ENCODE measurements around the gene CACNG6.

Gene CACNG6

GRCh38 chr19:53969366-53969765, 22.1 kb upstream of the CACNG6 start:
- DNase-seq: no peak

GRCh38 chr19:53971673-53972072, 19.8 kb upstream of the CACNG6 start:
- no peak for DNase-seq

GRCh38 chr19:53977429-53977990, 13.9 kb upstream of the CACNG6 start:
- DNase-seq: peak in 1 of 2 experiments; percentile 37

DNA sequence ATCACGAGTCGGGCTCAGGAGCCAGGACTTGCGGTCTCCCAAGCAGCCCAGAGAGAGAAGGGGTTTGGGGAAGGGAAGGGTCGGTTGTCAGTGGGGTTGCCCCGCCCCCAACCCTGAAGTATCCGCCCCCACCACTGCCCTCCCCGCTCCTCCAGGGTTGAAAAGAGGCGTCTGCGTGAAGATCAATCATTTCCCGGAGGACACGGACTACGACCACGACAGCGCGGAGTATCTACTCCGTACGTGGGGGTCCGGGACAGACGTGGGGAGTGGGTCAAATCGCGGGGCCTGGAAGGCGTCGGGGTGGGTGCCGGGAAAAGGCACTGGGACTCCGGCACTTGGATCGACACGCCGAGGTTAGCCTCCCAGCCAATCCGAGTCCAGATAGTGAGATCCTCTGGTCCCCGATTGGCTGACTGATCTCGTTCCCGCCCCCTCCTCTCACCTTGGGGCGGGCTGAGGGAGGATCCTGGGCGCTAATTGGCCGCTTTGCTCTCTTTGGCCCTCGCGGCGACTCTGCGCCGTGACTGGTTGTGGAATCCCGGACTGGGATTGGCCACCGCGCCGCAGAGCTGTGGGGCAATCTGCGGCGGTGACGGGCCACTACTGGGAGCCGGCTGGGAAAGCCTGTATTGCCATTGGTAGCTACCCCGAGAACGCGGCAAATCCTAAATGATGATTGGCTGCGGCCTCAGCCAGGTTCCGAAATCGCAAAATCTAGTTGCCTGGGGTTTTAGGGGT, 13.3 kb upstream of the CACNG6 start:
- no peak for DNase-seq

GRCh38 chr19:53978975-53979801, 12.2 kb upstream of the CACNG6 start:
- no peak for DNase-seq

DNA sequence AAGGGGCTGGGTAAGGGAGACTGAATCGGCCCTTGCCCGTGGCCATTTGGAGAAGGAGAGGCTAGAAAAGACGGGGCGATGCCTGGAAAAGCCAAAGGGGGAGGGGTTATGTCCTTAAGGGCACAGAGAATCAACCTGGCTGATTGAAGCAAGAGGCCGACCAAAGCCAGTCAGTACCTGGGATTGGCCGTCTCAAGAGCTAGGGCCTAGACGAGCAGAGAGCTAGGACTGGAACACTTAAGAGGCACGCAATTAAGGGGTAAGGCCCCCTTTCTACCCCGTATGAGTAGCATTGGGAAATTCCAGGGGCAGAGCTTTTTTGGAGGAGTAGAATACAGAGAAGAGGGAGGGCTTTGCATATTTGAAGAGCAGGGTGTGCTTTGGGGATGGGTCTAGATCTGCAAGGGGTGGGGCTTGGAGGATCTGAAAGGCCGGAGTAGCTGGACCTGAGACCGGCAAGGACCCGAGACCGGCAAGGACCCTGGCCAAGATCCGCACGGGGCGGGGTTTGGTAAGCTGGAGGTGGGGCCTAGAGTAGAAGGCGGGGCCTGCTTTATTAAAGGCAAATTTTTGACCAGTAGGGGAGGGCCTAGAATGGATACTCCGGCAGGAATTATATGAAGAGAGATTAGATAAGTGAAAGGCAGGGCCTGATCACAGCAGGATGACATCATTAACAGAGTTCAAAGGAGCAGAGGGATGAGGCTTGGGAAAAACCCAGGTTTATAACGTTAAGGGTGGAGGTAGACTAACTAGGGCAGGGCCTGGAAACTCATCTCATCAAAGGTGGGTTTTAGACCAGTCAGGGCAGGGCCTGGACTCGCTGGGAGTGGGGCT, 10.7 kb upstream of the CACNG6 start:
- DNase-seq: no peak

GRCh38 chr19:53981376-53981951, 10.0 kb upstream of the CACNG6 start:
- no peak for DNase-seq

DNA sequence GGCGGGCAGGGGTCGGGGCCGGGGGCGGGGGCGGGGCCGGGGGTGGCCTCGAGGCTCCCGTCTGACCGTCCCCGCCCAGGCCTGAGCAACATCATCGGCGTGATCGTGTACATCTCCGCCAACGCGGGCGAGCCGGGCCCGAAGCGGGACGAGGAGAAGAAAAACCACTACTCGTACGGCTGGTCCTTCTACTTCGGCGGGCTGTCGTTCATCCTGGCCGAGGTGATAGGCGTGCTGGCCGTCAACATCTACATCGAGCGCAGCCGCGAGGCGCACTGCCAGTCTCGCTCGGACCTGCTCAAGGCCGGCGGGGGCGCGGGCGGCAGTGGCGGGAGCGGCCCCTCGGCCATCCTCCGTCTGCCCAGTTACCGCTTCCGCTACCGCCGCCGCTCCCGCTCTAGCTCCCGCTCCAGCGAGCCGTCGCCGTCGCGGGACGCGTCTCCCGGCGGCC, 9.4 kb upstream of the CACNG6 start:
- DNase-seq: no peak

DNA sequence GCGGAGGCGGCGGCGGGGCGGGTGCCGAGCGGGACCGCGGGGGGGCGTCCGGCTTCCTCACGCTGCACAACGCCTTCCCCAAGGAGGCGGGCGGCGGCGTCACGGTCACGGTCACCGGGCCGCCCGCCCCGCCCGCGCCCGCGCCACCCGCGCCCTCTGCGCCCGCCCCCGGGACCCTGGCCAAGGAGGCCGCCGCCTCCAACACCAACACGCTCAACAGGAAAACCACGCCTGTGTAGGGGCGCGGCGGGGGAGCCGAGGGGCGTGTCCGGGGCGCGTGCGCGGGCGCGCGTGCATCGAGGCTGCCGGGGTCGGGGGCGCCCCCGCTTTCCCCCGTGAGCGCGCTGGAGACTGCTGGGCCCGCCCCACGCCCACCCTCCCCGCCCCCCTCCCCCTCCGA, 8.8 kb upstream of the CACNG6 start:
- DNase-seq: no peak

DNA sequence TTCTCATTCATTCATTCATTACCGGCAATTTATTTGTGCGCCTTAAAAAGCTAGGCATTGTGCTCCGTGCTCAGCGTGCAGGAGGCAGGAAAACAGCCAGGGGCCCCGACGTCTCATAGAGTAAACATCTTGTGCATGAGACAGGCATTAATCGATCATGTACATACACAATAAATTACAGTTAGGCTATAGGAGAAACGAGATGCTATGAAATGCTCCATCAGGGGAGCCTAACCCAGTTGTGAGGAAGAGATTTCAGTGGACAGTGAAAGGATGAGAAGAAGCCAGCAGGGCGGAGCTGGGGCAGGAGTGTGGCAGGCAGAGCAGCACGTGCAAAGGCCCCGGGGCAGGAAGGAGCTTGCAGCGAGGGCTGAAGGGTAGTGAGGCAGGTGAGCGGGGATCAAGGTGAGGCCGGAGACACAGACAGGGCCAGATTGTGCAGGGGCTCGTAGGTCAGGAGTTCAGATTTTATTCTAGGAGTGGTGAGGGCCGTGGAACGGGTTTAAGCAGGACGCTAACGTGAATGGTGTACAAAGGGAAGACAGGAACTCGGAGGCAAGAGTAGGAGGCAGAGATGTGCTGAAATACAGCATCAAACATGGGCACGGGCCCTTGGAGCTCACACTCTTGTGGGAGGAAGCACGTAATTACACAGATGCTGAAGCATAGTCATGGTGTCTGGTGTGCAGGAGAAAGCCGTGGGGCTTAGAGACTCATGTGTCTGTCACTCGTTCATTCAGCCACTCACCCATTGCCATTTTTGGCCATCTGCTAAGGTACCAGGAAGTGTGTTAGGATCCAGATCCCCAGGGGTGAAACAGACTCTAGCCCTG, 7.8 kb upstream of the CACNG6 start:
- no peak for DNase-seq

DNA sequence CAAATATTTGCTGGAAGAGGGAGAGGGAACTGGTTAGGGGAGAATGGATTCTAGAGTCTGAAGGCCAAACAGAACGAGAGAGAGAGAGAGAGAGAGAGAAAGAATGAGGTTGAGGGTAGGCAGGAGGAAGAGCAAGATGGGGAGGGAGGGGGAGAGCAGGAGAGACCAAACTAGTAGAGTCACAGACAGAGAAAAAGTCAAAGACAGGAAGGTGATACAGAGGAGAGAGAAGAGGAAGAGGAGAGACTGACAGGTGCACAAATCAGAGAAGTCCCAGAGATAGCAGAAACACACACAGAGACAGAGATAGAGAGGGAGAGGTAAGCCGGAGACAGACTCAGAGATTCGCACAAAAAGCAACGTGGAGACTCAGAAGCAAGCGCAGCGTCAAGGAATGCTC, 5.6 kb upstream of the CACNG6 start:
- DNase-seq: no peak

DNA sequence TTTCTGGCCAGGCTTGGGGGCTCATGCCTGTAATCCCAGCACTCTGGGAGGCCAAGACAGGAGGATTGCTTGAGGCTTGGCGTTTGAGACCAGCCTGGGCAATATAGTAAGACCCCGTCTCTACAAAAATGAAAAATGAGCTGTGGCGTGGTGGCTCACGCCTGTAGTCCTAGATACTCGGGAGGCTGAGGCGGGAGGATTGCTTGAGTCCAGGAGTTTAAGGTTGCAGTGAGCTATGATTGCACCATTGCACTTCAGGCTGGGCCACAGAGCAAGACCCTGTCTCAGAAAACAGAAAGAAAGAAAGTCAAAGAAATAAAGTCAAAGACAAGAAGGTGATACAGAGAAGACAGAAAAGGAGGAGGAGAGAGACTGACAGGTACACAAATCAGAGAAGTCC, 2.5 kb upstream of the CACNG6 start:
- DNase-seq: no peak

- no peak for DNase-seq
Measured at GRCh38 chr19:53989600-53990533, 1.6 kb upstream of the CACNG6 start.

DNA sequence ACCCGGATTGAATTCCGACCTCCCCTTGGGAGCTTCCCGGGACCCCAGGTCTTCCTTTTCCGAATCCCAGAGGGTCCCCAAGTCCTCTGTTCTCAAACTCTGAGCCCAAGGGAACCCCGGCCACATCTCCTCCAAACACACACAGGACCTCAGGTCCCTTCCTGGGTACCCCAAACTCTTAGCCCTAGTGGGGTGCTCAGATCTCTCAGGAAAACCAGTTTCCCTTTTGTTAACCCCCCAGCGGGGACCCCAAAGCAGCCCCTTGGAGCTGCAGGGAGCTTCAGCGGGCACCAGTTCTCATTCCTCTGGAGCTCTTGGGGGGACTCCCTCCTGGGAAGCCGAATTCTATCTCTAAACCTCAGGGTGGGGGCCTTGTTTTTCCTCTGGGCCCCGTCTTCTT, 774 bp downstream of the CACNG6 start:
- no peak for DNase-seq

GRCh38 chr19:53992815-53993214, 1.4 kb downstream of the CACNG6 start:
- no peak for DNase-seq

- DNase-seq: no peak
Measured at GRCh38 chr19:53993448-53993847, 2.0 kb downstream of the CACNG6 start.

GRCh38 chr19:53994811-53995210, 3.4 kb downstream of the CACNG6 start:
- no peak for DNase-seq

- DNase-seq: no peak
Measured at GRCh38 chr19:53998223-53998622, 6.8 kb downstream of the CACNG6 start.

DNA sequence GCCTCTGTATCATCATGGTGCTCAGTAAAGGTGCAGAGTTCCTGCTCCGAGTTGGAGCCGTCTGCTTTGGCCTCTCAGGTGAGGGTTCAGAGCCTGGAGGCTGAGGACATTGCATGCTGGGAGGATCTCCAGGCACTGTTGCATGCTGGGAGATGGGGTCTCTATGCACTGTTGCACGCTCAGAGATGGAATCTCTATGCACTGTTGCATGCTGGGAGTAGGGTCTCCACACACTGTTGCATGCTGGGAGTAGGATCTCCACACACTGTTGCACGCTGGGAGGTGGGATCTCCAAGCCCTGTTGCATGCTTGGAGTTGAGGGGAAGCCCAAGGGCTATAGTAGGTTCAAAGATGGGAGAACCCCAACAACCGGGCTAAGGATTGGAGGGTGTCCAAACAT, 8.3 kb downstream of the CACNG6 start:
- no peak for DNase-seq

- DNase-seq: no peak
Measured at GRCh38 chr19:54001496-54001895, 10.1 kb downstream of the CACNG6 start.

All from NCI-H524 (cell line).